Measurements from ENCODE around the gene KCNQ4.

Gene KCNQ4

GRCh38 chr1:40760984-40761383 is 22.6 kb upstream of the KCNQ4 start:
- Histone ChIP-seq H3K23ac (ENCODE audit: low read depth, low read length, poor library complexity) (no peak overlapping the region), H2BK120ac (ENCODE audit: low read depth, low read length) (no peak overlapping the region), H2BK12ac (ENCODE audit: low read length) (no peak overlapping the region), H2AFZ (ENCODE audit: low read length) (no peak overlapping the region), H3K27me3 (ENCODE audit: control insufficient read depth in 3 of 3, insufficient read depth in 3 of 3, low read depth in 1 of 3, low read length in 3 of 3) (no peaks in the 10 kb centered on the region), H3K4ac (ENCODE audit: low read length) (no peak overlapping the region), H4K8ac (ENCODE audit: low read depth, low read length) (no peak overlapping the region), H2AK5ac (ENCODE audit: low read depth, low read length) (no peak overlapping the region), H3K79me1 (ENCODE audit: low read depth, low read length) (peaks cover 1% of the 10 kb centered on the region), H3K4me1 (ENCODE audit: control insufficient read depth in 2 of 2, insufficient read depth in 1 of 2, low read depth in 1 of 2, low read length in 2 of 2) (peaks cover 0 to 2% of the 10 kb centered on the region in 2 donors), H2BK5ac (ENCODE audit: low read length) (no peak overlapping the region), H3K18ac (ENCODE audit: low read length) (no peak overlapping the region), H3K27ac (replicated peaks; ENCODE audit: low read length) (no peak overlapping the region), H3K4me2 (ENCODE audit: insufficient read depth, low read length, poor library complexity, severe bottlenecking) (no peak overlapping the region), H4K91ac (ENCODE audit: low read depth, low read length, poor library complexity) (no peak overlapping the region), H3K9me3 (replicated peaks in 1 of 2; ENCODE audit: control insufficient read depth in 2 of 2, insufficient read depth in 1 of 2, low read depth in 1 of 2, low read length in 2 of 2) (no peaks in the 10 kb centered on the region), H2BK15ac (ENCODE audit: low read length) (no peak overlapping the region), H3K36me3 (replicated peaks in 1 of 2; ENCODE audit: control insufficient read depth in 2 of 2, insufficient read depth in 2 of 2, low read length in 2 of 2) (peaks cover 39 to 98% of the 10 kb centered on the region in 2 donors), H3K9ac (ENCODE audit: low read depth, low read length, poor library complexity) (no peak overlapping the region), H3K4me3 (ENCODE audit: low read length in 2 of 2) (no peak overlapping the region), H3K14ac (ENCODE audit: low read length) (no peak overlapping the region)
- no CpG with 5 or more reads among the region's 4 CpGs for WGBS, 2 donors (ENCODE audit: extremely low coverage in 2 of 2, insufficient read length in 2 of 2, insufficient replicate concordance in 1 of 2)
- no peak for DNase-seq (ENCODE audit: low spot score)

GRCh38 chr1:40762144-40762923 is 21.3 kb upstream of the KCNQ4 start:
- H2BK12ac ChIP-seq (ENCODE audit: low read length): no peak overlapping the region
- no peak overlapping the region for H2BK5ac ChIP-seq (ENCODE audit: low read length)
- H4K8ac ChIP-seq (ENCODE audit: low read depth, low read length): no peak overlapping the region
- H3K18ac ChIP-seq (ENCODE audit: low read length): no peak overlapping the region
- H3K9me3 ChIP-seq (replicated peaks in 1 of 2; ENCODE audit: control insufficient read depth in 2 of 2, insufficient read depth in 1 of 2, low read depth in 1 of 2, low read length in 2 of 2): no peaks in the 10 kb centered on the region
- no peak overlapping the region for H3K9ac ChIP-seq (ENCODE audit: low read depth, low read length, poor library complexity)
- H2BK120ac ChIP-seq (ENCODE audit: low read depth, low read length): no peak overlapping the region
- no peak overlapping the region for H3K4me3 ChIP-seq (ENCODE audit: low read length in 2 of 2)
- no peaks in the 10 kb centered on the region for H3K4me1 ChIP-seq (ENCODE audit: control insufficient read depth in 2 of 2, insufficient read depth in 1 of 2, low read depth in 1 of 2, low read length in 2 of 2)
- no peaks in the 10 kb centered on the region for H3K27me3 ChIP-seq (ENCODE audit: control insufficient read depth in 3 of 3, insufficient read depth in 3 of 3, low read depth in 1 of 3, low read length in 3 of 3)
- H3K4me2 ChIP-seq (ENCODE audit: insufficient read depth, low read length, poor library complexity, severe bottlenecking): no peak overlapping the region
- peaks cover 42 to 98% of the 10 kb centered on the region in 2 donors for H3K36me3 ChIP-seq (replicated peaks in 1 of 2; ENCODE audit: control insufficient read depth in 2 of 2, insufficient read depth in 2 of 2, low read length in 2 of 2)
- no peak overlapping the region for H4K91ac ChIP-seq (ENCODE audit: low read depth, low read length, poor library complexity)
- no peak overlapping the region for H2AK5ac ChIP-seq (ENCODE audit: low read depth, low read length)
- DNase-seq (ENCODE audit: low spot score): no peak
- H3K14ac ChIP-seq (ENCODE audit: low read length): no peak overlapping the region
- H3K27ac ChIP-seq (replicated peaks; ENCODE audit: low read length): no peak overlapping the region
- no peak overlapping the region for H3K23ac ChIP-seq (ENCODE audit: low read depth, low read length, poor library complexity)
- no peak overlapping the region for H2BK15ac ChIP-seq (ENCODE audit: low read length)
- no peak overlapping the region for H2AFZ ChIP-seq (ENCODE audit: low read length)
- WGBS, 2 donors (ENCODE audit: extremely low coverage in 2 of 2, insufficient read length in 2 of 2, insufficient replicate concordance in 1 of 2): no CpG with 5 or more reads among the region's 7 CpGs
- peaks cover 1% of the 10 kb centered on the region for H3K79me1 ChIP-seq (ENCODE audit: low read depth, low read length)
- no peak overlapping the region for H3K4ac ChIP-seq (ENCODE audit: low read length)

- H4K8ac ChIP-seq (ENCODE audit: low read depth, low read length): no peak overlapping the region
- no peak overlapping the region for H2BK120ac ChIP-seq (ENCODE audit: low read depth, low read length)
- no peaks in the 10 kb centered on the region for H3K9me3 ChIP-seq (replicated peaks in 1 of 2; ENCODE audit: control insufficient read depth in 2 of 2, insufficient read depth in 1 of 2, low read depth in 1 of 2, low read length in 2 of 2)
- no peak overlapping the region for H3K27ac ChIP-seq (replicated peaks; ENCODE audit: low read length)
- H3K9ac ChIP-seq (ENCODE audit: low read depth, low read length, poor library complexity): no peak overlapping the region
- no peak overlapping the region for H3K14ac ChIP-seq (ENCODE audit: low read length)
- no peak overlapping the region for H2BK15ac ChIP-seq (ENCODE audit: low read length)
- no peaks in the 10 kb centered on the region for H3K4me1 ChIP-seq (ENCODE audit: control insufficient read depth in 2 of 2, insufficient read depth in 1 of 2, low read depth in 1 of 2, low read length in 2 of 2)
- no peak overlapping the region for H3K4me3 ChIP-seq (ENCODE audit: low read length in 2 of 2)
- no peak overlapping the region for H3K4me2 ChIP-seq (ENCODE audit: insufficient read depth, low read length, poor library complexity, severe bottlenecking)
- H4K91ac ChIP-seq (ENCODE audit: low read depth, low read length, poor library complexity): no peak overlapping the region
- WGBS, 2 donors (ENCODE audit: extremely low coverage in 2 of 2, insufficient read length in 2 of 2, insufficient replicate concordance in 1 of 2): no CpG with 5 or more reads among the region's 9 CpGs
- H3K36me3 ChIP-seq (replicated peaks in 1 of 2; ENCODE audit: control insufficient read depth in 2 of 2, insufficient read depth in 2 of 2, low read length in 2 of 2): peaks cover 43 to 98% of the 10 kb centered on the region in 2 donors
- H3K79me1 ChIP-seq (ENCODE audit: low read depth, low read length): peaks cover 1% of the 10 kb centered on the region
- no peak overlapping the region for H3K23ac ChIP-seq (ENCODE audit: low read depth, low read length, poor library complexity)
- no peak overlapping the region for H2AFZ ChIP-seq (ENCODE audit: low read length)
- H3K27me3 ChIP-seq (ENCODE audit: control insufficient read depth in 3 of 3, insufficient read depth in 3 of 3, low read depth in 1 of 3, low read length in 3 of 3): no peaks in the 10 kb centered on the region
- no peak overlapping the region for H2AK5ac ChIP-seq (ENCODE audit: low read depth, low read length)
- H2BK12ac ChIP-seq (ENCODE audit: low read length): no peak overlapping the region
- no peak overlapping the region for H3K4ac ChIP-seq (ENCODE audit: low read length)
- no peak overlapping the region for H2BK5ac ChIP-seq (ENCODE audit: low read length)
- no peak for DNase-seq (ENCODE audit: low spot score)
- no peak overlapping the region for H3K18ac ChIP-seq (ENCODE audit: low read length)
Measured at GRCh38 chr1:40763742-40764532, 19.6 kb upstream of the KCNQ4 start.

DNA sequence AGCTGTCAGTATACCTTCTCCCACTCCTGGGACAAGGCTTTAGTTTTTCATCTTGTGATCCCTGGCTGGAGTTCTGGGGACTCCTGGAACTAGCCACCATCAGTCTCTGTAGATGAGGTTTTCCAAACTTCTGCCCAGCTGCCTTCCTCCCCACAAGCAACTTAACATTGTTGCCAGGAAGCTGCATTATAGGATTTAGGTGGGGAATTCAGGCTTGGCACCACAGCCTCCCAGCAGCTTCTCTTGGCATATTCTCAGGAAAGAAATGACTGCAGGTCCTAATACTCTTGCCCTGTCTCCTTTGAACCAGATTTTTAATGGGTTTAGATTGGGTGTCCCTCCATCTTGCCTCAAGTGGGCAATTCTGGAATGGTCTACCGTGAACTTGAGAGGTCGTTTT is 18.6 kb upstream of the KCNQ4 start:
- no CpG with 5 or more reads among the region's 2 CpGs for WGBS, 2 donors (ENCODE audit: extremely low coverage in 2 of 2, insufficient read length in 2 of 2, insufficient replicate concordance in 1 of 2)
- H3K4ac ChIP-seq (ENCODE audit: low read length): no peak overlapping the region
- peaks cover 49 to 98% of the 10 kb centered on the region in 2 donors for H3K36me3 ChIP-seq (replicated peaks in 1 of 2; ENCODE audit: control insufficient read depth in 2 of 2, insufficient read depth in 2 of 2, low read length in 2 of 2)

More for the DNA sequence above, 18.6 kb upstream of the KCNQ4 start:
- DNase-seq (ENCODE audit: low spot score): no peak
- Histone ChIP-seq H3K18ac (ENCODE audit: low read length) (no peak overlapping the region), H3K9me3 (replicated peaks in 1 of 2; ENCODE audit: control insufficient read depth in 2 of 2, insufficient read depth in 1 of 2, low read depth in 1 of 2, low read length in 2 of 2) (no peaks in the 10 kb centered on the region), H2BK5ac (ENCODE audit: low read length) (no peak overlapping the region), H3K79me1 (ENCODE audit: low read depth, low read length) (peaks cover 1% of the 10 kb centered on the region), H3K9ac (ENCODE audit: low read depth, low read length, poor library complexity) (no peak overlapping the region), H2BK120ac (ENCODE audit: low read depth, low read length) (no peak overlapping the region), H3K23ac (ENCODE audit: low read depth, low read length, poor library complexity) (no peak overlapping the region), H2BK12ac (ENCODE audit: low read length) (no peak overlapping the region), H3K4me3 (ENCODE audit: low read length in 2 of 2) (no peak overlapping the region), H2AK5ac (ENCODE audit: low read depth, low read length) (no peak overlapping the region), H3K27ac (replicated peaks; ENCODE audit: low read length) (no peak overlapping the region), H2AFZ (ENCODE audit: low read length) (no peak overlapping the region), H4K8ac (ENCODE audit: low read depth, low read length) (no peak overlapping the region), H3K4me1 (ENCODE audit: control insufficient read depth in 2 of 2, insufficient read depth in 1 of 2, low read depth in 1 of 2, low read length in 2 of 2) (no peaks in the 10 kb centered on the region), H3K14ac (ENCODE audit: low read length) (no peak overlapping the region), H3K27me3 (ENCODE audit: control insufficient read depth in 3 of 3, insufficient read depth in 3 of 3, low read depth in 1 of 3, low read length in 3 of 3) (no peaks in the 10 kb centered on the region), H4K91ac (ENCODE audit: low read depth, low read length, poor library complexity) (no peak overlapping the region), H2BK15ac (ENCODE audit: low read length) (no peak overlapping the region), H3K4me2 (ENCODE audit: insufficient read depth, low read length, poor library complexity, severe bottlenecking) (no peak overlapping the region)

All from neuronal stem cell (in vitro differentiated cells).